Thyroid gland (tissue), 4 donors: ENCODE results near the gene MBIP. TPM values are rescaled to one million over a fixed set of nuclear protein-coding genes. Genes with fewer than 3 reads are reported as not detected.

Experiments
- DNase-seq, 2 donors: peaks; one replicate each; pipeline ENCODE4 v3.0.0-alpha.2; 2019
- H3K27ac ChIP-seq, 3 donors: fragments of 200-600 bp; sonication (generic); 1 replicate in 2 of 3; 2 replicates in 1 of 3; pipeline ENCODE4 v1.5.1; 2016 to 2019; ENCODE audit warnings: mild to moderate bottlenecking in 1 of 3, moderate library complexity in 1 of 3
- H3K27me3 ChIP-seq: fragments of 200-600 bp; sonication (generic); one replicate; pipeline ENCODE4 v1.5.1; 2019
- H3K36me3 ChIP-seq, 2 donors: fragments of 200-600 bp; sonication (generic); one replicate each; pipeline ENCODE4 v1.5.1; 2016 to 2019
- H3K4me1 ChIP-seq, 2 donors: fragments of 200-600 bp; sonication (generic); one replicate each; pipeline ENCODE4 v1.5.1; 2017 to 2019
- H3K4me3 ChIP-seq, 3 donors: fragments of 200-600 bp; sonication (generic); replicated peaks in 1 of 3; 1 replicate in 2 of 3; 2 replicates in 1 of 3; pipeline ENCODE4 v1.5.1; 2016; ENCODE audit warnings: mild to moderate bottlenecking in 1 of 3
- H3K9me3 ChIP-seq: fragments of 200-600 bp; sonication (generic); one replicate; pipeline ENCODE4 v1.5.1; 2017
- POLR2A ChIP-seq, 2 donors: fragments of 450-650 bp; IDR thresholded peaks; one replicate each; pipeline ENCODE4 v1.6.1; 2017; ENCODE audit warnings: antibody characterized with exemption in 2 of 2, mild to moderate bottlenecking in 2 of 2, moderate library complexity in 1 of 2
- WGBS, 2 donors: methylation state at CpG; one replicate each; pipeline ENCODE4 v1.1.5; 2017; 5-methylcytosine and 5-hydroxymethylcytosine counted together
- intact Hi-C: fragments of 100-400 bp; cut with DNase I; formaldehyde crosslinking; loops from one replicate; pipeline ENCODE4 v1.15.1; 2023
- total RNA-seq, 4 donors: library from RNA; depleted of rRNA; stranded (reverse); fragments of >200 nt; gene quantifications; one replicate each; pipeline ENCODE4 v1.2.3, GENCODE V29; 2016
- TF ChIP-seq, protein P1 (sequence below), 6 experiments: fragments of 200-600 bp in 3 of 6; fragments of 450-650 bp in 3 of 6; sonication (generic) in 3 of 6; IDR thresholded peaks; one replicate each; pipeline ENCODE4 v1.5.1; 2016 to 2019; ENCODE audit warnings: antibody characterized with exemption in 6 of 6, mild to moderate bottlenecking in 2 of 6, inconsistent platforms in 1 of 6, moderate library complexity in 1 of 6

MBIP gene
- total RNA-seq, 4 donors from 2014 or later, result 80.5 to 163 (median 87.3) TPM

DNA sequence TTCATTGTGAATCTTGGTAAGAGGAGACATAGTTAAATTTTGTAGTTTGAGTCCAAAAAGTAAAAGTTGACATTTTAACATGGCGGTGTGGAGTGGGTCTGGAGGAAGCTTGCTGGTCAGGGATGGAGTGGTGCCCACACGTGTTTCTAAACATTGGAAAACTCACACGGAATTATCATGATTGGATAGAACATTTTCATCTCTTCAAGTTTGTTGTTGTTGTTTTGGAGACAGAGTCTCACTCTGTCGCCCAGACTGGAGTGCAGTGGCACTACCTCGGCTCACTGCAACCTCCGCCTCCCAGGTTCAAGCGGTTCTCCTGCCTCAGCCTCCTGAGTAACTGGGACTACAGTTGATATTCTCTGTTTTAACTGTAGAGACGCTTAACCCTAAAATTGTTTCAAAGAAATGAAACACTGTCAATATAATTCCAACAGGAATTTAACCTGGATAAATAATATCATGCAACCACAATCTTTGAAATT is 502 bp upstream of the MBIP start:
- 65 to 68% methylated on average over 8 of the region's 8 CpGs for WGBS, 2 donors
- Histone ChIP-seq H3K27ac (peak overlapping the region; percentile 4 to 98 (median 93)), H3K4me1 (peaks cover 4 to 8% of the 10 kb centered on the region in 2 donors), H3K27me3 (no peaks in the 10 kb centered on the region), H3K36me3 (no peaks in the 10 kb centered on the region), H3K4me3 (peak overlapping the region; percentile 61 to 91 (median 73)), H3K9me3 (no peaks in the 10 kb centered on the region)
- DNase-seq, result peak in 1 of 2 donors; percentile 3
- intact Hi-C loops, result no loop called here
- TF ChIP-seq, protein P1, sequence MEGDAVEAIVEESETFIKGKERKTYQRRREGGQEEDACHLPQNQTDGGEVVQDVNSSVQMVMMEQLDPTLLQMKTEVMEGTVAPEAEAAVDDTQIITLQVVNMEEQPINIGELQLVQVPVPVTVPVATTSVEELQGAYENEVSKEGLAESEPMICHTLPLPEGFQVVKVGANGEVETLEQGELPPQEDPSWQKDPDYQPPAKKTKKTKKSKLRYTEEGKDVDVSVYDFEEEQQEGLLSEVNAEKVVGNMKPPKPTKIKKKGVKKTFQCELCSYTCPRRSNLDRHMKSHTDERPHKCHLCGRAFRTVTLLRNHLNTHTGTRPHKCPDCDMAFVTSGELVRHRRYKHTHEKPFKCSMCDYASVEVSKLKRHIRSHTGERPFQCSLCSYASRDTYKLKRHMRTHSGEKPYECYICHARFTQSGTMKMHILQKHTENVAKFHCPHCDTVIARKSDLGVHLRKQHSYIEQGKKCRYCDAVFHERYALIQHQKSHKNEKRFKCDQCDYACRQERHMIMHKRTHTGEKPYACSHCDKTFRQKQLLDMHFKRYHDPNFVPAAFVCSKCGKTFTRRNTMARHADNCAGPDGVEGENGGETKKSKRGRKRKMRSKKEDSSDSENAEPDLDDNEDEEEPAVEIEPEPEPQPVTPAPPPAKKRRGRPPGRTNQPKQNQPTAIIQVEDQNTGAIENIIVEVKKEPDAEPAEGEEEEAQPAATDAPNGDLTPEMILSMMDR (IDR thresholded peaks at IDR 0.05), result no peak
- no peak for TF ChIP-seq POLR2A (IDR thresholded peaks at IDR 0.05)

DNA sequence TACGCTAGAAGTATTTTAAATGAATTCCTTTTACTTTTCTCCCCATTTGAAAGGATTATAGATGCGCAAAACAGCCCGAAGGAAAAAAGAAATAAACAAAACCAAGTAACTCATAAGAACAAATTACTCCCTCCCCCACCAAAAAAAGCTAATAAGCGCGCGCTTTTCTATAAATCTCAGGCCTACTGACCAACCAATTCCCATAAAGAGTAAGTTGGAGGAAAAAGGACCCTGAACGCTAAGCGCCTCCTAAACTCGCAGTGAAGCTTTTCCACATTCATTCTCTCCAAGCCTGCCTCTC is 588 bp downstream of the MBIP start:
- Histone ChIP-seq H3K27me3 (no peaks in the 10 kb centered on the region), H3K9me3 (no peaks in the 10 kb centered on the region), H3K4me3 (peak overlapping the region; percentile 61 to 91 (median 73)), H3K27ac (peak overlapping the region; percentile 68 to 98 (median 93)), H3K36me3 (no peaks in the 10 kb centered on the region), H3K4me1 (peaks cover 8 to 10% of the 10 kb centered on the region in 2 donors)
- TF ChIP-seq, protein P1 (IDR thresholded peaks at IDR 0.05), result no peak
- TF ChIP-seq POLR2A (IDR thresholded peaks at IDR 0.05), result no peak
- no peak for DNase-seq
- 0% methylated on average over 9 of the region's 9 CpGs for WGBS, 2 donors
- intact Hi-C loops, result loop anchor here (5.0 kb wide), 1 partner anchor 197 kb away; no protein-coding TSS in a partner anchor

DNA sequence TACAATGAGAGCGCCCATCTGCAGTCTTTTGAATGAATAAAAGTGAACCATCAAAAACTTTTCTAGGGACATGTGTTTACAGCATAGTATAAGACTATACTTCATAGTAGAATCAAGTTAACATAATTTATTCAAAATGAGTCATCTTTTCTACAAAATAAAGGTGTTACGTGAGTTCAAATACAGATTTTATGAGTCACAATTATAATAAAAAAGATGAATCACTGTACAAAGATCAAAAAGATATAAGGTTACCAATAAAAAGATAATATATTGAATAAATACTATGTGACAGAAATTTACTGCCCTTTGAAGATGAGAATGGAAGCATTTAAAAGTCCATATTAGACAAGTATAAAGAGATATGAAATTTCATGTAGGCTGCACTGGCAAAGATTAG is 2.8 kb downstream of the MBIP start:
- H3K27ac ChIP-seq, result peak overlapping the region; percentile 42 to 98 (median 70)
- TF ChIP-seq POLR2A (IDR thresholded peaks at IDR 0.05), result no peak
- TF ChIP-seq, protein P1 (IDR thresholded peaks at IDR 0.05), result no peak
- intact Hi-C loops, result loop anchor here (5.0 kb wide), 1 partner anchor 200 kb away; no protein-coding TSS in a partner anchor

DNA sequence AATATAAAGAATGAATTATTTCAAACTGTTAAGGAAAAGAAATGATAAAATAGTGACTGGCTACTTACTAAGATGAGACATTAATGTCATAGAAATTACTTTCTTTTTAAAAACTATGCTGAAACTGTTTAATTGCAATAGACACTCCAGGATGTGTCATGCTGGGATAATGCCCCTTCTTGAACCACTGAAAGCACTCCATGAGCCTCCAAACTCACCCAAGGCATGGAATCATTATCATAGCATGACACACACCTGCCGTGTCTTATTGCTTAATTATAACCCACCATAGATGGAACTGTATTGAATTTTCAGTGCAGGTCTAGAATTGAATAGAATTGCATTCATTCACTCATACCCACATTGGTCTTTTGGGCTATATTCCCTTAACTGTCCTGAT is 4.3 kb downstream of the MBIP start:
- Histone ChIP-seq H3K27me3 (no peaks in the 10 kb centered on the region), H3K9me3 (no peaks in the 10 kb centered on the region), H3K27ac (peak overlapping the region; percentile 22 to 98 (median 70)), H3K36me3 (peaks cover 4 to 7% of the 10 kb centered on the region in 2 donors), H3K4me3 (no peak overlapping the region), H3K4me1 (peaks cover 19 to 23% of the 10 kb centered on the region in 2 donors)
- WGBS, 2 donors, result 42 to 46% methylated on average over 1 of the region's 1 CpG
- intact Hi-C loops, result loop anchor here (5.0 kb wide), 1 partner anchor 201 kb away; no protein-coding TSS in a partner anchor
- TF ChIP-seq POLR2A (IDR thresholded peaks at IDR 0.05), result no peak
- TF ChIP-seq, protein P1 (IDR thresholded peaks at IDR 0.05), result no peak
- DNase-seq, result no peak

More for the DNA sequence above, 2.8 kb downstream of the MBIP start:
- DNase-seq, result no peak
- Histone ChIP-seq H3K9me3 (no peaks in the 10 kb centered on the region), H3K27me3 (no peaks in the 10 kb centered on the region), H3K4me3 (peak overlapping the region in 1 of 3 donors; percentile 61), H3K4me1 (peaks cover 19 to 23% of the 10 kb centered on the region in 2 donors), H3K36me3 (no peaks in the 10 kb centered on the region)
- WGBS, 2 donors, result 77 to 82% methylated on average over 2 of the region's 2 CpGs

DNA sequence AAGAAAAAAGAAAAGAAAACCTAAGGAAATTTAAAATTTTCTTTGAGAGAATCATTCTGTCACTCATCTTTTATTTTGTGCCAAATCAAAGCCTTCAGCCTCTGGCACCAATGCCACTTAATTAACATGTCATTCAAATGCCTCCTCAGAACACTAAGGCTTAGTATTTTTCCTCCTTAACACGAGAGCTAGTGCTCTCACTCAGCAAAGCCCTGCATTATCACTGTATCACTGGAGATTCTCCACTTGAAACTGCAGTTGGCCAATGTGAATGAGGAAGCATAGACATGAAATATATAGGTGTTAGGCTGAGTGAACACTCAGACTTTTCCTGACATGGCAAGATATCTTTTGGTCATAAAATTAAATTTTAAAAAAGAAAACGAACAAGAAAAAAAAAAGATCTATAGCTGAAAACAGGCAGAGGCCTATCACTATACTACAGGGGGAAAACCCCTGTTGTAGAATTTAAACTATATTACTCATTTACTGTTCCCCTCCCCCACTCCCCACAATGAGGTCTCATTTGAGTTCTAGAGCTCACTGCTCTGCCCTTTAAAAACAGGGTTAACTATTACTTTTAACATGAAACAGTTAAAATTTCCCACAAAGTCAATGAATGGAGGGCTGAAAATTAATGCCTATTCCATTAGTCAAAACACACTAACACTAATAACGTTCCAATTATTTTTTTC is 5.1 kb downstream of the MBIP start:
- Histone ChIP-seq H3K9me3 (no peaks in the 10 kb centered on the region), H3K27ac (peak overlapping the region; percentile 22 to 98 (median 70)), H3K4me1 (peaks cover 19 to 23% of the 10 kb centered on the region in 2 donors), H3K27me3 (no peaks in the 10 kb centered on the region), H3K36me3 (peaks cover 11 to 12% of the 10 kb centered on the region in 2 donors), H3K4me3 (no peak overlapping the region)
- TF ChIP-seq, protein P1 (IDR thresholded peaks at IDR 0.05), result no peak
- TF ChIP-seq POLR2A (IDR thresholded peaks at IDR 0.05), result peak in 1 of 2 donors; percentile 36
- DNase-seq, result no peak
- intact Hi-C loops, result loop anchor here (5.0 kb wide), 1 partner anchor 202 kb away; no protein-coding TSS in a partner anchor
- WGBS, 2 donors, result 37 to 39% methylated on average over 3 of the region's 3 CpGs
